ENCODE measurements around the gene SH3BP5. TPM values are rescaled to one million over a fixed set of nuclear protein-coding genes. Genes with fewer than 3 reads are reported as not detected.

Gene SH3BP5
- total RNA-seq, 4 donors from 2014 or later = 99.0 to 113 (median 105) TPM

- Histone ChIP-seq H3K4me3 (no peak overlapping the region), H3K4me1 (peaks cover 0 to 95% (median 57%) of the 10 kb centered on the region in 4 donors), H3K9me3 (no peaks in the 10 kb centered on the region), H3K27ac (peak overlapping the region; percentile 79 to 98 (median 90)), H3K27me3 (no peaks in the 10 kb centered on the region), H3K36me3 (no peaks in the 10 kb centered on the region)
- peak; percentile 48 to 51 for TF ChIP-seq EP300 (IDR thresholded peaks at IDR 0.05)
- no peak for TF ChIP-seq CTCF (IDR thresholded peaks at IDR 0.05)
- peak in 1 of 2 donors; percentile 22 for TF ChIP-seq POLR2A (IDR thresholded peaks at IDR 0.05)
- WGBS, 2 donors = 12 to 27% methylated on average over 6 of the region's 6 CpGs
- DNase-seq (ENCODE audit: low spot score in 2 of 2) = no peak
Measured at GRCh38 chr3:15309662-15310335, 22.6 kb downstream of the SH3BP5 start.

GRCh38 chr3:15307580-15307979 lies 24.8 kb downstream of the SH3BP5 start:
- Histone ChIP-seq H3K4me3 (no peak overlapping the region), H3K36me3 (peaks cover 0 to 18% (median 3%) of the 10 kb centered on the region in 3 donors), H3K9me3 (no peaks in the 10 kb centered on the region), H3K4me1 (peaks cover 0 to 82% (median 47%) of the 10 kb centered on the region in 4 donors), H3K27me3 (no peaks in the 10 kb centered on the region), H3K27ac (peak overlapping the region; percentile 40 to 98 (median 90))
- DNase-seq (ENCODE audit: low spot score in 2 of 2) = no peak
- whole genome bisulfite sequencing, 2 donors = 88 to 90% methylated on average over 11 of the region's 11 CpGs
- TF ChIP-seq CTCF (IDR thresholded peaks at IDR 0.05) = no peak
- no peak for TF ChIP-seq POLR2A (IDR thresholded peaks at IDR 0.05)
- TF ChIP-seq EP300 (IDR thresholded peaks at IDR 0.05) = no peak

- peak overlapping the region in 3 of 4 donors; percentile 40 to 98 (median 94) for H3K27ac ChIP-seq
- no peak overlapping the region for H3K4me3 ChIP-seq
- no peak for DNase-seq (ENCODE audit: low spot score in 2 of 2)
- H3K27me3 ChIP-seq = no peaks in the 10 kb centered on the region
- TF ChIP-seq EP300 (IDR thresholded peaks at IDR 0.05) = no peak
- TF ChIP-seq CTCF (IDR thresholded peaks at IDR 0.05) = no peak
- no peak for TF ChIP-seq POLR2A (IDR thresholded peaks at IDR 0.05)
- H3K36me3 ChIP-seq = peaks cover 0 to 24% (median 3%) of the 10 kb centered on the region in 3 donors
- H3K4me1 ChIP-seq = peaks cover 0 to 76% (median 47%) of the 10 kb centered on the region in 4 donors
- H3K9me3 ChIP-seq = no peaks in the 10 kb centered on the region
- 82 to 83% methylated on average over 5 of the region's 5 CpGs for WGBS, 2 donors
Measured at GRCh38 chr3:15306979-15307359, 25.4 kb downstream of the SH3BP5 start.

GRCh38 chr3:15305359-15305844 lies 27.0 kb downstream of the SH3BP5 start:
- no peaks in the 10 kb centered on the region for H3K27me3 ChIP-seq
- no peaks in the 10 kb centered on the region for H3K9me3 ChIP-seq
- peak in 3 of 5 experiments; percentile 14 to 45 (median 39) for TF ChIP-seq CTCF (IDR thresholded peaks at IDR 0.05)
- TF ChIP-seq EP300 (IDR thresholded peaks at IDR 0.05) = no peak
- no peak for DNase-seq (ENCODE audit: low spot score in 2 of 2)
- H3K36me3 ChIP-seq = peaks cover 0 to 39% (median 3%) of the 10 kb centered on the region in 3 donors
- 84 to 88% methylated on average over 6 of the region's 6 CpGs for WGBS, 2 donors
- peak overlapping the region in 2 of 4 donors; percentile 34 to 44 for H3K27ac ChIP-seq
- H3K4me3 ChIP-seq = no peak overlapping the region
- peaks cover 0 to 73% (median 42%) of the 10 kb centered on the region in 4 donors for H3K4me1 ChIP-seq

GRCh38 chr3:15303728-15304127 lies 28.7 kb downstream of the SH3BP5 start:
- 92 to 95% methylated on average over 13 of the region's 13 CpGs for WGBS, 2 donors
- TF ChIP-seq CTCF (IDR thresholded peaks at IDR 0.05) (no peak), POLR2A (IDR thresholded peaks at IDR 0.05) (no peak), EP300 (IDR thresholded peaks at IDR 0.05) (no peak)
- Histone ChIP-seq H3K27me3 (no peaks in the 10 kb centered on the region), H3K9me3 (no peaks in the 10 kb centered on the region), H3K4me3 (no peak overlapping the region), H3K36me3 (peaks cover 0 to 39% (median 3%) of the 10 kb centered on the region in 3 donors), H3K4me1 (peaks cover 0 to 73% (median 31%) of the 10 kb centered on the region in 4 donors), H3K27ac (peak overlapping the region in 1 of 4 donors; percentile 94)
- DNase-seq (ENCODE audit: low spot score in 2 of 2) = no peak

Data from tibial nerve (tissue), 4 donors.